ENCODE measurements around the gene DLK1.

DNA sequence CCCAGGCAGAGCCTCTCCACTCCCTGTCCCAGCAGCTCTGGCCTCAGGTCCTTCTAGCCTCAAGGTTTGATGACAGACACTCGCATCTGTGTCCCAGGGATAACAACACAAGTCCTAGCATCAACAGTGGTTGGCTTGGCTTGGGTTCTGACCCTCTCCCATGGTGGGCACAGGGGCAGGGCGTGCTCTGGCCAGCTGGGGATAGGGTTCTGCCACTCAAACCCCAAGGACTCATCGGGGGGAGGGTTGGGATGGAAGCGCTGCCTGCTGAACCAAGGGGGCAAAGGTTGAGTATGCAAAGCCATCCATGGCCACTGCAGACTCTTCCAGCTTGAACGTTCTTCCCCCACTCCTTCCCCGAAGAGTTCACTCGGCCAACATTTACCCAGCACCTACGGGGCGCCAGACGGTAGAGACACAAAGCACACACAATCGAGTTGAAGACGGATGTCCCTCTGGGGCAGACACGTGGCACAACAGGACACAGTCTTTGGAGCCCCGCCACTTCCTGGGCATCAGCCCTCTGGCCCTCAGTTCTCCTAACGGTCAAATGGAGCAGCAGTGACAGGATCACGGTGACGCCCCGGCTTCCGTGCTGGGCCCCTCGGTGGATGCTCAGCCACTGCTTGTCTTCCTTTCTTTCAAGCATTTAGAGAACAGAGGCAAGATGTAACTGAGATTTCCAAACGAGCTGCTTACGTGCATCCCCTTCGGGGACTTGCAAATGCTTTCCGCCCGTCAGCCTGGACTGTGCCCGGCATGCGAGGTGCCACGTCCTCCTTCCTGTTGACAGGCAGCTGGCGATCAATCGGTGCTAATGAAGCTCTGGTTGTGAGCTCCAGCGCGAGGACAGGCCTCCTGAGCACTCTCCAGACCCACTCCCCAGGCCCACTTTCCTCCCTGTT is 42.6 kb downstream of the DLK1 start:
- TF ChIP-seq, protein P1, sequence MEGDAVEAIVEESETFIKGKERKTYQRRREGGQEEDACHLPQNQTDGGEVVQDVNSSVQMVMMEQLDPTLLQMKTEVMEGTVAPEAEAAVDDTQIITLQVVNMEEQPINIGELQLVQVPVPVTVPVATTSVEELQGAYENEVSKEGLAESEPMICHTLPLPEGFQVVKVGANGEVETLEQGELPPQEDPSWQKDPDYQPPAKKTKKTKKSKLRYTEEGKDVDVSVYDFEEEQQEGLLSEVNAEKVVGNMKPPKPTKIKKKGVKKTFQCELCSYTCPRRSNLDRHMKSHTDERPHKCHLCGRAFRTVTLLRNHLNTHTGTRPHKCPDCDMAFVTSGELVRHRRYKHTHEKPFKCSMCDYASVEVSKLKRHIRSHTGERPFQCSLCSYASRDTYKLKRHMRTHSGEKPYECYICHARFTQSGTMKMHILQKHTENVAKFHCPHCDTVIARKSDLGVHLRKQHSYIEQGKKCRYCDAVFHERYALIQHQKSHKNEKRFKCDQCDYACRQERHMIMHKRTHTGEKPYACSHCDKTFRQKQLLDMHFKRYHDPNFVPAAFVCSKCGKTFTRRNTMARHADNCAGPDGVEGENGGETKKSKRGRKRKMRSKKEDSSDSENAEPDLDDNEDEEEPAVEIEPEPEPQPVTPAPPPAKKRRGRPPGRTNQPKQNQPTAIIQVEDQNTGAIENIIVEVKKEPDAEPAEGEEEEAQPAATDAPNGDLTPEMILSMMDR (IDR thresholded peaks at IDR 0.05): no peak
- no peak for TF ChIP-seq POLR2AphosphoS5 (IDR thresholded peaks at IDR 0.05; ENCODE audit: insufficient read depth in 1 of 2, low read depth in 1 of 2)
- no peak for TF ChIP-seq POLR2A (IDR thresholded peaks at IDR 0.05)

Data from vagina (tissue), 2 donors.